ENCODE results near the gene CROCC2.

Gene CROCC2

DNA sequence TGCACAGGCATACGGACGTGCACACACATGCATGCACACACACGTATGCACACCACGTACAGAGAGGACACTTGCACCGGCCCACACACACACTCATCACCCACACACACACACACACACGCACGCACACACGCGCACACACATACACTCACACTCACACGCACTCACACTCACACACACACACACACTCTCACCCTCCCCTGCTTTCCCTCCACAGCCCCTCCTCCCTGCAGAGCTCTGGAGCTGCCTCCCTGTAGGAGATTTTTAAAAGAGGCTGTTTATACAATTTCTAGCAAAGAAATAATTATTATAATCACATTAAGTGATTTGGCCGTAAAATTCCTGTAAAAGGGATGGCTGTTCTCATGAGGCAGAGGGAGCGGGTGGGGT, 55.8 kb downstream of the CROCC2 start:
- Histone ChIP-seq H3K9me3 (ENCODE audit: insufficient read depth, low read length) (no peaks in the 10 kb centered on the region), H3K79me2 (ENCODE audit: insufficient read depth, low read length) (no peaks in the 10 kb centered on the region), H3K36me3 (ENCODE audit: low read length) (no peaks in the 10 kb centered on the region), H3K27ac (ENCODE audit: low read depth, low read length) (no peak overlapping the region), H3F3A (ENCODE audit: insufficient read depth) (no peaks in the 10 kb centered on the region), H3K9me2 (replicated peaks; ENCODE audit: insufficient read depth, low read length) (no peaks in the 10 kb centered on the region), H3K9ac (ENCODE audit: low read length) (no peak overlapping the region), H4K20me1 (ENCODE audit: low read depth, low read length) (no peaks in the 10 kb centered on the region), H2AFZ (ENCODE audit: low read depth, low read length, severe bottlenecking) (no peak overlapping the region), H3K4me3 (ENCODE audit: insufficient read depth, low read length, poor library complexity, severe bottlenecking) (no peak overlapping the region), H3K4me2 (ENCODE audit: low read depth, low read length, poor library complexity, severe bottlenecking) (no peak overlapping the region), H3K27me3 (ENCODE audit: low read length) (no peaks in the 10 kb centered on the region)
- TF ChIP-seq CTCF (IDR thresholded peaks at IDR 0.05; ENCODE audit: insufficient read depth, low read length, poor library complexity, severe bottlenecking) (no peak), EZH2phosphoT487 (conservative IDR thresholded peaks at IDR 0.05; ENCODE audit: low read length) (no peak)

DNA sequence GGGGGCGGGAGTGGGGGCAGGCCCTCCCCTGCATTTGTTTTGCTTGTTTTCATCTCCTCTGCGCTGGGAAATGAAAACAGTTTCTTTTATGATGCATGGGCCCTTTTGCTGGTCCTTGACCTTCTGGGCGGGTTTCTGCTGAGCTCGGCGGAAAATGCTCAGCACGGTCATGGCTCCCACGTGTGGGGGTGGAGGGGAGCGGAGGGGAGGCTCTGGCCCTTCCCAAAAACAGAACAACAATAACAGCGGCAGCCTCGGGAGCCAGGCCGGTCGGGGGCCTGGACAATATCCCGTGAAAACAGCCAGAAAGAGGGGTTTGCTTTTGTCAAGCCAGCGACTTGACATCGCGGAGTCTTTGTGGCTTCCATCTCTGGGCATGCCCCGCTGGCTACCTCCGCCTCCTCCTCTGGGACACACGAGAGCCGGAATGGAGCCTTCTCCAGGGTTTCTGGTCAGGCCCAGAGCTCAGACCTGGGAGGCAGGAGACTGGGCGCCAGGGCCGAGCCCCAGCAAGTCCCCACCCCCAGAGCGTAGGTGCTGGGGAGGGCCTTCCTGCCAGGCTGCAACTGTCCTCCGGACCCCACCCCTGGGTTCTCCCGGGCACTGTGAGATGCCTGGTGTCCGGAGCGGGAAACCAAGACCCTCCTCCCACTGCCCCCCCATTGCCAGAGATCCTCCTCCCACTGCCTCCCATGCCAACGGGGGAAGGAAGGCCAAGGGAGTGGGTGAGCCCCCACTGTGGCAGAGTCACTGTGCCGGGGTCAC, 56.3 kb downstream of the CROCC2 start:
- Histone ChIP-seq H3K4me2 (ENCODE audit: low read depth, low read length, poor library complexity, severe bottlenecking) (no peak overlapping the region), H3K27ac (ENCODE audit: low read depth, low read length) (no peak overlapping the region), H2AFZ (ENCODE audit: low read depth, low read length, severe bottlenecking) (no peak overlapping the region), H4K20me1 (ENCODE audit: low read depth, low read length) (no peaks in the 10 kb centered on the region), H3K9me2 (replicated peaks; ENCODE audit: insufficient read depth, low read length) (no peaks in the 10 kb centered on the region), H3K79me2 (ENCODE audit: insufficient read depth, low read length) (no peaks in the 10 kb centered on the region), H3K4me3 (ENCODE audit: insufficient read depth, low read length, poor library complexity, severe bottlenecking) (no peak overlapping the region), H3F3A (ENCODE audit: insufficient read depth) (no peaks in the 10 kb centered on the region), H3K9me3 (ENCODE audit: insufficient read depth, low read length) (no peaks in the 10 kb centered on the region), H3K27me3 (ENCODE audit: low read length) (no peaks in the 10 kb centered on the region), H3K36me3 (ENCODE audit: low read length) (no peaks in the 10 kb centered on the region), H3K9ac (ENCODE audit: low read length) (no peak overlapping the region)
- no peak for TF ChIP-seq EZH2phosphoT487 (conservative IDR thresholded peaks at IDR 0.05; ENCODE audit: low read length)
- no peak for TF ChIP-seq CTCF (IDR thresholded peaks at IDR 0.05; ENCODE audit: insufficient read depth, low read length, poor library complexity, severe bottlenecking)

DNA sequence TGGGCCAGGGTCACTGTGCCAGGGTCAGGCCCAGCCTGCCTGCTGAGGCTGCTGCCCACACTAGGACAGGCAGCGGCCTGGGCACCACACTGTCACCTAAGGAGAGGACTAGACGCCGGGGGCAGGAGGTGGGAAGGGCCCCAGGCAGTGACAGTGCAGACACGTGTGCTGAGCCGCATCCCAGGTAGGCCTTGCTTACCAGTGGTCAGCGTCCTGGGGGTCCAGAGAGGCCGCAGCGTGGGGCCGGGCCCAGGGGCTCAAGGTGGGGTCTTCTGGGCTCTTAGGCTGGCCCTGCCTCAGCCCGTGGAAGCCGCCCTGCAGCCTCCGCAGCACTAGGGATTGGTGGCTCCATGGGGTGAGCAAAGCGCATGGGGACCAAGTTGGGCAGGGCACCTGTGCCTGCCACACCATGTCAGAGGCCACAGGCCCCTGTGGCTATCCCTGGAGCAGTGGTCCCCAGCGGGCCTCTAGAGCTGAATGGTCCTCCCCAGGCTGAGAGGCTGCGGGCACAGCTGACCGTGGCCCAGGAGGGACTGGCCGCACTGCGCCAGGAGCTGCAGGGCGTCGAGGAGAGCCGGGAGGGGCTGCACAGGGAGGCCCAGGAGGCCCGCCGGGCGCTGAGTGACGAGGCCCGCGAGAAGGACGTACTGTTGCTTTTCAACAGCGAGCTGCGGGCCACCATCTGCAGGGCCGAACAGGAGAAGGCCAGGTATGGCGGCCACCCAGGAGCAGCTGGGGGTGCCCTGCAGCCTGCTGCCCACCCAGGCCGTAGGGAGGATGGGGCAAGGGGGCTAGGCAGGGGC, 57.1 kb downstream of the CROCC2 start:
- Histone ChIP-seq H3K9me2 (replicated peaks; ENCODE audit: insufficient read depth, low read length) (no peaks in the 10 kb centered on the region), H3K4me3 (ENCODE audit: insufficient read depth, low read length, poor library complexity, severe bottlenecking) (no peak overlapping the region), H3F3A (ENCODE audit: insufficient read depth) (no peaks in the 10 kb centered on the region), H3K9ac (ENCODE audit: low read length) (no peak overlapping the region), H3K36me3 (ENCODE audit: low read length) (no peaks in the 10 kb centered on the region), H3K27ac (ENCODE audit: low read depth, low read length) (no peak overlapping the region), H3K27me3 (ENCODE audit: low read length) (no peaks in the 10 kb centered on the region), H3K79me2 (ENCODE audit: insufficient read depth, low read length) (no peaks in the 10 kb centered on the region), H3K9me3 (ENCODE audit: insufficient read depth, low read length) (no peaks in the 10 kb centered on the region), H2AFZ (ENCODE audit: low read depth, low read length, severe bottlenecking) (no peak overlapping the region), H4K20me1 (ENCODE audit: low read depth, low read length) (no peaks in the 10 kb centered on the region), H3K4me2 (ENCODE audit: low read depth, low read length, poor library complexity, severe bottlenecking) (no peak overlapping the region)
- TF ChIP-seq EZH2phosphoT487 (conservative IDR thresholded peaks at IDR 0.05; ENCODE audit: low read length) (no peak), CTCF (IDR thresholded peaks at IDR 0.05; ENCODE audit: insufficient read depth, low read length, poor library complexity, severe bottlenecking) (no peak)
